Fibroblast of villous mesenchyme (primary cell): ENCODE measurements around the gene USP22. TPM values are rescaled to one million over a fixed set of nuclear protein-coding genes. Genes with fewer than 3 reads are reported as not detected.
A peak's percentile ranks its signal among the peaks of the same experiment; 100 is the strongest.
"Not testable (repeated sequence)": the region's sequence is repeated elsewhere in the genome, so short reads cannot be mapped to it uniquely, and the experiment has no call there.

Source experiments
- DNase-seq: peaks from one replicate; pipeline ENCODE4 v3.0.0-alpha.2; 2010; ENCODE audit warnings: low read depth
- H3K4me3 ChIP-seq: 2 replicates; pipeline ENCODE4 v1.5.1; 2011; ENCODE audit warnings: low read depth, mild to moderate bottlenecking, low read length
- total RNA-seq: library from RNA; depleted of rRNA; stranded (reverse); fragments of >200 nt; gene quantifications from 2 replicates; pipeline ENCODE4 v1.2.3, GENCODE V29; 2012
- TF ChIP-seq, protein P1 (sequence below): IDR thresholded peaks from 2 replicates; pipeline ENCODE4 v1.5.1; 2012; ENCODE audit warnings: low read depth, mild to moderate bottlenecking, low read length; ENCODE audit not compliant: insufficient read depth

USP22 gene
- total RNA-seq, 1 donor: 297 TPM

DNA sequence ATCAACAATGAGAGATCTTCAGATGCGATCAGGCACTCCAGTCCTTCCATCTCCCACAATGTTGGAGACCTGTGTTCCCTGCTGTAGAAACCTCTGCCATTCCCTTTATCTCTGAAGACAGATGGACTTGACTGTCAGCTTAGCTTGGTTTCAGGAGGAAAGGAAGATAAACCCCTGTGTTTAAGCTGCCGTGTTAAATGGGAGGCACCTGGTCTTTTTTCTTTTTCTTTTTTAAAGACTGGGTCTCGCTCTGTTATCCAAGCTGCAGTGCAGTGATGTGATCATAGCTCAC is 63.1 kb downstream of the USP22 start:
- TF ChIP-seq, protein P1, sequence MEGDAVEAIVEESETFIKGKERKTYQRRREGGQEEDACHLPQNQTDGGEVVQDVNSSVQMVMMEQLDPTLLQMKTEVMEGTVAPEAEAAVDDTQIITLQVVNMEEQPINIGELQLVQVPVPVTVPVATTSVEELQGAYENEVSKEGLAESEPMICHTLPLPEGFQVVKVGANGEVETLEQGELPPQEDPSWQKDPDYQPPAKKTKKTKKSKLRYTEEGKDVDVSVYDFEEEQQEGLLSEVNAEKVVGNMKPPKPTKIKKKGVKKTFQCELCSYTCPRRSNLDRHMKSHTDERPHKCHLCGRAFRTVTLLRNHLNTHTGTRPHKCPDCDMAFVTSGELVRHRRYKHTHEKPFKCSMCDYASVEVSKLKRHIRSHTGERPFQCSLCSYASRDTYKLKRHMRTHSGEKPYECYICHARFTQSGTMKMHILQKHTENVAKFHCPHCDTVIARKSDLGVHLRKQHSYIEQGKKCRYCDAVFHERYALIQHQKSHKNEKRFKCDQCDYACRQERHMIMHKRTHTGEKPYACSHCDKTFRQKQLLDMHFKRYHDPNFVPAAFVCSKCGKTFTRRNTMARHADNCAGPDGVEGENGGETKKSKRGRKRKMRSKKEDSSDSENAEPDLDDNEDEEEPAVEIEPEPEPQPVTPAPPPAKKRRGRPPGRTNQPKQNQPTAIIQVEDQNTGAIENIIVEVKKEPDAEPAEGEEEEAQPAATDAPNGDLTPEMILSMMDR: no peak
- no peak overlapping the region for H3K4me3 ChIP-seq
- no peak for DNase-seq

DNA sequence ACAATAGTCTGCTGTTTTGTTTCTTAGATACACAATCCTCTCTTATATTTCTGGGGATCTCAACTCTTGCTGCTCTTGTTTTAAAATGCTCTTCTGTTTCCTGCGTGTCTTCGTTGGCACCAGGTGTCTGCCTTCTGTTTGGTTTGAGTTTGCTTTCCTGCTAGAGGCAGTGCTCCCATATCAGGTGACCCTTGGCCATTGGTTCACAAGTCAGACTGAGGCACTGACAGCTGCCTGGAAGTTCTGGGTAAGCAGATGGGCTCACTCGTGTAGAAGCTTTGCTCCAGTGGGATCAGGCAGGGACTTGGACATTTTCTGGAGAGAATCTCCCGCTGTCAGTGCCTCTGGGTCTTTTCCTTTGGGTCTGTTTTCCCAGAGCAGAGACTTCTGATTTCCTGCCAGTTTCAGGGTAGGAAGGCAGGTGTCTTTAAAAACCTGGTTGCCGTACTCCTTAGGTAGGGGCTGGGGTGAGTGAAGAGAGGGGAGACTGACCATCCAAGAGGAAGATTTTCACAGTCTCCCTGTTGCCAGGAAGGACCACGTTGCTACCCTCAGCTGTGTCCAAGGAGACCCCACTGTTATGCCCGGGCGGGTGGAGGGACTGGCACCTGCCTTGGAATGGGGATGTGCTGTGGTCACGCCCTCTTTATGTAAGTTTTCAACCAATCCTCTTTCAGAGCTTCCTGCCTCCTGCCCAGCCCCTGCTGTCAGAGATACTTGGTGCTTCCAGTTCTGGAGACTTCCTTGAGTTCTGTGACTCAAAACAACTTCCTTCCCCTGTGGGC is 63.6 kb downstream of the USP22 start:
- H3K4me3 ChIP-seq, DNase-seq: not testable (repeated sequence)

DNA sequence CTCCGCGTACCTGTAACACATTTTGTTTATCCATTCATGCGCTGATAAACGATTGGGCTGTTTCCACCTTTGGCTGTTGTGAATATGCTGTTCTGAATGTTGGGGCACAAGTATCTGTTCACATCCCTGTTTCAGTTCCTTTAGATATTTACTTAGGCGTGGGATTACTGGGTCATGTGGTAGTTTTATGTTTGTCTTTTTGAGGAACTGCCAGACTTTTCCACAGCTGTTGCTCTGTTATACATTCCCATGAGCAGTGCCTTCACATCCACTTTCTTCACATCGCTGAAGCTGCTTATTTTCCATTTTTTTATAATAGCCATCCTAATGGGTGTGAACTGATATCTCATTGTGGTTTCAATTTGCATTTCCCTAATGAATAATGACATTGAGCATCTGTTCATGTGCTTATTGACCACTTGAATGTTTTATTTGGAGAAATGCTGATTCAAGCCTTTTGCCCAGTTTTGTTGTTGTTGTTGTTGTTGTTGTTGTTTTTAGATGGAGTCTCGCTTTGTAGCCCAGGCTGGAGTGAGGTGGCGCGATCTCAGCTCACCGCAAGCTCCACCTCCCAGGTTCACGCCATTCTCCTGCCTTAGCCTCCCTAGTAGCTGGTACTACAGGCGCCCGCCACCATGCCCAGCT is 65.1 kb downstream of the USP22 start:
- DNase-seq: peak; percentile 71
- not testable (repeated sequence) for H3K4me3 ChIP-seq

DNA sequence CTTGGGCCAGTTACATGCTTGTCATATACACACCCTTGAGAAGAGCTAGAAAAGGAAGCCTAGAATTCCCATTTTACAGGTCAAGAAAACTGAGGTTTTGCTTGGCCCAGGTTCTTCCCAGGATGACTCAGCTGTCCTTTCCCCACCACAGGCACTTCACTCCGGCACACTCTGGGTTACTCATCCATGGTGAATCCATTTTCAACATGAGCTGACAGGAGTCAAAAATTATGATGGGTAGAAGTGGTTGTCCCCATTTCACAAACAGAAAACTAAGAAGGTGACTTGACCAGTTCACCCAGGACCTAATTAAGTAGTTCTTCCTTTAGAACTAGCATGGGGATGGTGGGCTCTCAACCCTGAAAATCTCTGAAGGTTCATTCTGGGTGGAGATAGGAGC is 67.2 kb downstream of the USP22 start:
- TF ChIP-seq, protein P1: no peak
- no peak for DNase-seq
- no peak overlapping the region for H3K4me3 ChIP-seq

DNA sequence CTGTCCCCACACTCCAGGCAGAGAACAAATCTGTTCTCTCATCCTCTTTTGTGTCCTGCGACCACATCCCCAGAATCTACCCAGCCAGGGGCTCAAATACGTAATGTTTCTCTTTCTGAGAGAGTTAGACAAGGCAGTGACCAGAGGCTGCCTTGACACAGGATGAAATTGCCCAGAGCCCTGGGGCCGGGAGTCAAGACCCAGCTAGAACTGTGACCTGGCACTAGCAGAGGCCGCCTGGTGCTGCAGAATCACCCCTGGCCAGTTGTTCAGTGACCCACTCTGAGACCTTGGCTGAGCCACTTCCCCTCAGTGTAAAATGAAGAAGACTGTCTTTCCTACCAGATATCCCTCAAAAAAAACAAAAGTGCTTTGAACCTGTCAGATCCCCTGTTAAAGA is 72.5 kb downstream of the USP22 start:
- DNase-seq: no peak
- no peak overlapping the region for H3K4me3 ChIP-seq
- TF ChIP-seq, protein P1: no peak

DNA sequence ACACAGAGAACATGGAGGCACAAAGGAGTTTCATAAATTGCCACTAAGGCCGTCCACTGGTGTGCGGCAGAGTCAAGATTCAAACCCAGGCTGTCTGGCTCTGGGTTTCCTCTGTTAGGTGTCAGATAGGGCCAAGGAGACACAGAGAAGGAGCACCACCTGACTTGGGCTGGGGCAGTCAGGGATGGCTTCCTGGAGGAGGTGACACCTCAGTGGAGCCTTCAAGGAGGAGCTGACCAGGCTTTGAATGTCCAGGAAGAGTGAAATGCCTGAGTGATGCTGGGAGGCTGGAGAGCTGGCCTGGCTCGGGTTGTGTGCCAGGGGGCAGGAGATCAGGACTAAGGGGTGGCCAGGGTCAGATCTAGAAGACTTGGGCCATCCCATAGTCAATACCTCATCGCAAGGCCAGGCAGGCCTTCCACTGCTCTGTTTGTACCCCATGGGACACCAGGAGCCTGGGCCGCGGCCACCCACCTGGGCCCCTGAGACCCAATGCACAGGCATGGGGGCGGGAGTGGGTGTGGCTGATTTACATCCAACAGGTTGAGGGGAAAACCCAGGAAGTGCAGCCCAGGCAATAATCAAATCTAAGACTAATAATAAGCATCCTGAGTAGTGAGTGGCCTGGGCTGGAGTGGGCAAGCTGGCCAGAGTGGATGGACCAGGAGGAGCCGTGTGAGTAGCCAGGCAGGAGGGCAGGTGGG is 73.7 kb downstream of the USP22 start:
- H3K4me3 ChIP-seq: no peak overlapping the region
- TF ChIP-seq, protein P1: no peak
- DNase-seq: no peak

DNA sequence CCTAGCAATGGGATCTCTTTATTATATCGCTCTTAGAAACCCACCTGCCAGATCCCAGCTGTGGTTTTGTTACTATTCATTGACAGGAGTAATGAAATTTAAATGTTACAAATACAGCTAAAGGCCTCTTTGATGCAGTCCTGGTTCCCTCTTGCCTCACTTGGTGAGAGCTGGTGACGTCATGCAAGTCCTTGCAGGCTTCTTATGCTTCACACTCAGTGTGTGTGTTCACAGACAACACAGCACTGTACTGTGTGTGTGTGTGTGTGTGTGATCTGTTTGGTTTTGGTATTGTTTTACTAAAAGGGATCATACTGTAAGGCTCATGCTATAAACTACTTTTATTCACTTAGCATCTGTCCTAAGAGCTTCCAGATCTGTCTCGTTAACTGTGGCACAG is 75.0 kb downstream of the USP22 start:
- peak; percentile 14 for DNase-seq
- H3K4me3 ChIP-seq: no peak overlapping the region
- TF ChIP-seq, protein P1: no peak

DNA sequence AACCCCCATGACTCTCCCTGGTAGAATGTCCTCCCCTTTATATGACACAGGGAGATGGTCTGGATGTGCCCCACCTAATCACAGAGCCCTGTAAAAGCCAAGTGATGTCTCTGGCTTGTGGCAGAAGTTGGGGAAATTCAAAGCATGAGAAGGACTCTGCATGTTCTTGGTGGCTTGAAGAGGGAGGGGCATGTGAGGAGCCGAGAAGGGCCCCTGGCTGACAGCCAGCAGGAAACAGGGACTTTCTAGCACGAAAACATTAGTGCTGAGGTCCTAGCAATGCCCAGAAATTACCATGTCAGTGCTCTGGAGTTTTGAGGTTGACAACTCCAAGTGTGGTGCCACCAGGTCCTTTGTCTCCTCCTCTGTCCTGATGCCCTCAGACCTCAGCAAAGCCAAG is 75.9 kb downstream of the USP22 start:
- no peak overlapping the region for H3K4me3 ChIP-seq
- TF ChIP-seq, protein P1: no peak

More for the DNA sequence above, 75.9 kb downstream of the USP22 start:
- DNase-seq: no peak
